Endothelial cell of umbilical vein (primary cell): ENCODE measurements around the gene TTC9B.

Experiments used
- CTCF ChIP-seq, 2 donors: IDR thresholded peaks; 1 replicate in 1 of 2; 2 replicates in 1 of 2; pipeline ENCODE4 v1.5.1; 2011; ENCODE audit warnings: low read length in 2 of 2, mild to moderate bottlenecking in 2 of 2, moderate library complexity in 2 of 2, control low read depth in 1 of 2, inconsistent platforms in 1 of 2, low read depth in 1 of 2; ENCODE audit not compliant: insufficient read depth in 1 of 2; ENCODE audit errors: extremely low read depth in 1 of 2
- EZH2 ChIP-seq: IDR thresholded peaks from 2 replicates; pipeline ENCODE4 v1.6.1; 2012; ENCODE audit warnings: borderline replicate concordance, low read depth, mild to moderate bottlenecking, moderate library complexity, low read length, inconsistent platforms; ENCODE audit not compliant: severe bottlenecking
- GATA2 ChIP-seq: IDR thresholded peaks from 2 replicates; pipeline ENCODE4 v1.7.0; 2011; ENCODE audit warnings: low read depth, mild to moderate bottlenecking, moderate library complexity, mixed read lengths, low read length; ENCODE audit not compliant: insufficient read length, insufficient read depth
- JUN ChIP-seq: IDR thresholded peaks from 2 replicates; pipeline ENCODE4 v1.6.1; 2011; ENCODE audit warnings: borderline replicate concordance, low read depth; ENCODE audit not compliant: insufficient read length, insufficient read depth
- MAX ChIP-seq: IDR thresholded peaks from 2 replicates; pipeline ENCODE4 v1.6.1; 2011; ENCODE audit not compliant: insufficient read depth, insufficient read length
- POLR2A ChIP-seq: IDR thresholded peaks from 2 replicates; pipeline ENCODE4 v1.6.1; 2012; ENCODE audit warnings: low read depth, mild to moderate bottlenecking, control low read depth, low read length
- POLR2AphosphoS5 ChIP-seq: IDR thresholded peaks from 2 replicates; pipeline ENCODE4 v1.6.1; 2012; ENCODE audit warnings: low read depth, mild to moderate bottlenecking, control low read depth, low read length, moderate library complexity; ENCODE audit not compliant: insufficient read depth

DNA sequence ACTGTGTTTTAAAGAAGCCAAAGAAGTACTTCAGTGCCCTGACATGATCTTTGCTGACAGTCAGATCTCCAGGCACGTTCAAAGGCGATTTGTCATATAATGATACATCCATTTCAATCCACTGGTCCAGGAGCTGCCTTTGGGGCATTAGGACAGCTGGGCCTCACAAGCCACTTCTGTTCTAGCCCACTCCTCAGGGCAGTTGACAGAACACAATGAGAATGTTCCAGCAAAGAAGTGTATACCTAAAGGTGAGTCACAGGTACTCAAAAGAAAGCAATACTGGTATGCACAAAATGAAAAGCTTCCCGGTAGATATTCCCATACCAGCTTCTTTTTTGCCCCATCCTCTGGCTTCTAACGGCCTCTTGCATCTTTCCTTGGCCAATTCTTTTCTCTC, 39.4 kb downstream of the TTC9B start:
- TF ChIP-seq EZH2 (no peak), CTCF (IDR thresholded peaks at IDR 0.05; ENCODE audit: extremely low read depth in 1 of 2, insufficient read depth in 1 of 2, low read depth in 1 of 2, low read length in 2 of 2) (no peak), POLR2AphosphoS5 (no peak), POLR2A (no peak), MAX (no peak), JUN (no peak), GATA2 (no peak)
